ENCODE results near the gene RNF213.

- TF ChIP-seq NRF1 (IDR thresholded peaks at IDR 0.05; ENCODE audit: low read depth, low read length) (no peak), HDAC2 (IDR thresholded peaks at IDR 0.05; ENCODE audit: borderline replicate concordance in 1 of 2, low read depth in 2 of 2, low read length in 2 of 2) (no peak)
These were observed 1.1 kb upstream of the RNF213 start for GRCh38 chr17:80259457-80260068.

Data from H1 (cell line).